ENCODE results near the gene MRPS6.
A peak's percentile ranks its signal among the peaks of the same experiment; 100 is the strongest.

The MRPS6 gene

DNA sequence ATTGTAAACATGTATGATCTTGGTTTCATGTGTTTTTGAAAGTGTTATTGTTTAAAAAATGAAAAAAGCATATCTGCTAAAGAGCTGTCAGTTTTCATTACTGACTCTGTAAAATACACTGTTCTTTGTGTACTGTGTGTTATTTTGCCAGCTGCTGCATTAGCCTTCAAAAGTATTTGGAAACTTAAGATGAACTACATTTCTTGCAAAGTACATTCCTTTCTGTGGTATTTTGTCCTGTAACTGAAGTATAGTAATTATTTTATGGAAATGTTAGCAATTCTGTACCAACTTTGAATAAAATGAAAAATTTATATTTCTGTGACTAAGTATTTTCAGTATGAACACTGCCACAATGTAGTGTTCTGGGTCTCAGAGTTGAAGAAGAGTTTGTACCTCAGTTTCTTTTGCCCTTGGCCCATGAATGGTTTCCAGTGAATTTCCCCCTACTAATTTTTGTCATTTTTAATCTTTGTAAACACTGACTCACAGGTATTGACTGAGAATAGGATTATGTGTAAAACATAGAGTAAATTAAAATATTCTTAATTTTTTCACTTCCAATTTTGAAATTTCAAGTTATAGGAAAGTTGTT, 32.7 kb downstream of the MRPS6 start:
- DNase-seq = no peak

DNA sequence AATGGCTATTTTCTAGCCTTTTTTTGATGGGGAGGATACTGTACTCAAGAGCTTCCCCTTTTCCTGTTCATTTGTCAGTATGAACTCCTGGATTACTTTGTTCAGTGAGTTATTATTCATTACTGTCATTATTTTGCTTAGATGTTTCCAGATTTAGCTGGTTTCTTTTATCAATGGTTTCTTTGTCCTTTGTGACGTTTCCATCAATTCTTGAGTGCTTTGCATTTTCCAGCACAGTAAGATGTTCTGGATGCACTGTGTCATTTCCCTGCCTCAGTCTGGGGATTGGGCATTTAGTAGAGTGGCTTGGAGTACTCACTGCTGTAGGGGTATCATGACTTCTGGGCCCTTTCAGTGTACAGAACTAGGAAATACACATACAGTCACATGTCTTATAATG, 34.2 kb downstream of the MRPS6 start:
- no peak for DNase-seq

DNA sequence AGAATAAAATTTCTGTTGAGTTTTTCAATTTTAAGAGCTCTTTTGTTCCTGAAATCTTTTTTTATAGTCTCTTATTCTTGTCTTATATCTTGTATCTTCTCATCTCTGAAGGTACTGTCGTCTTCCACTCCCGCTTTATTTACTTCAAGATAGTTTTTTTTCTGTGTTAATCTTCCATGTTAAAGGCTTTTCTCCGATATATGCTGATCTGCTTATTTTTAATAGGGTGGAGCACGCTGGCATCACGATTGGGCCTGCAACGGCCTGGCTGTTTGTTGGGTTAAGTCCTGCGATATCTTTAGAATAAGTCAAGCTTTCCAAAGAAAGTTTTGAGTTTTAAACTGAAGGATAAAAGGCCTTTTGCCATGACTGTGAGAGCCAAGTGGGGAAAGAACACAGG, 35.7 kb downstream of the MRPS6 start:
- no peak for DNase-seq

DNA sequence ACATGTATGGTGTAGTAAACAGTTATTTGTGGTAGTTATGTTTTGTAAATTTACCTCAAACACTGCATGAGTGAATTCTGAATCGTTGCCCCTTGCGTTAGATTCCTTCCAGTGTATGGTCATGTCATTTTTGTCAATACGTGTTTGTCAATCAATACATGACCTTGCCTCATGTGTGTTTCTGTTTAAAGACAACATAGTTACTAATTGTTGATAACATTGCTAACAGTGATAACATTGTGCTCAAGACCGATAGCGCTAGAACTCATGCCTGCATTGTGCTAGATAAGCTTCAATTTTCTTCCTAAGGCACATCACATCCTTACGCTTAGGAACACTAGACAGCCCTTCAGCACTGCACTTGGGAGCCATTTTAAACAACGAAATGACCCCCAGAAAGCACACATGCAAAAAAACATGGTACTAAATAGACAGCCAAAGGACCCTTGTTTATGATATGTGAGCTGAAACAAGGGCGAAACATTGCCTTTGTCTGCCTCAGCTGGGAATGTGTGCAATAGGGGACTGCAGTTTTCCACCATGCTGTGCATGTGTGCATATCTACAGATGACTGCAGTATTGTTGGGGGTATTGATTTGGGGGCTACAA, 37.3 kb downstream of the MRPS6 start:
- DNase-seq = no peak

DNA sequence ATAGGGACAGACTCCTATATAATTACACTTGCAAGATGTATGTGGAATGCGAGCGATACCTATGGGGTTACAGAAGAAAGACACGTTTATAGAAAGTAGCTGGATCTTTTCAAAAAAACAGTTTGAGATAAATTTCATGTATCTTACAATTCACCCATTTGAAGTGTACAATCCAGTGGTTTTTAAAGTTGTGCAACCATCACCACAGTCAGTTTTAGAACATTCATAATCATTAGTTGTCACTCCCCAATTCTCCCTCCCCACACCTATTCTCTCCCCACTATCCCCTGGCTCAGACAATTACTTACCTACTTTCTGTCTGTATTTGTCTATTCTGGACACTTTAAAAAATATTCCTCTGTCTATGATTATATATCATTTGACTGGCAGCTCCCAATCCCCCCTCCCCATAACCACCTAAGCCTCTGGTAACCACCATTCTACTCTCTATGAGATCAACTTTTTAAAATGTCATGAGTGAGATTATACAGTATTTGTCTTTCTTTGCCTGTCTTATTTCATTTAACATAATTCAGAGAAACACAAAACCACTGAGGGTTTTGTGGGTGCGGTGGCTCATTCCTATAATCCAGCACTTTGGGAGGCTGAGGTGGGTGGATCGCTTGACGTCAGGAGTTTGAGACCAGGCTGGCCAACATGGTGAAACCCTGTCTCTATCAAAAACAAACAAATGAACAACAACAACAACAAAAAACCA, 39.1 kb downstream of the MRPS6 start:
- DNase-seq = no peak

DNA sequence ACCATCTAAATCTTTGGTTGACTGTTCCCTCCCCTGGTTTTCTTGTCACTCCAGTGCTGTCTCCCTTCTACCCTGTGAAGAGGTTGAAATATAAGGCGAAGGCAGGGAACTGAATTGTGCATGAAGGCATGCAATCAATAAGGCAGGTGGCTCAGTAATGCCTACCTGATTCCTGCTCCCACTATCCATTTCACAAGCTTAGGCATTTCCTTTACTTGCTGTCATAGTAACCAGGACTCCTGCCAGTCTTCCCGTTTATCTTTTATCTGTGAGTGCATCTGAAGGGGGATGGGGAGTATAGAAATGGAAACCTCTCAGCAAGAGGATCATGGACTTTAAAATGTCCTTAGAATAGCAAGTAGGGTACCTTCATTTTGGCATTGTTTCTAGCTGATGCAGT, 40.5 kb downstream of the MRPS6 start:
- no peak for DNase-seq

DNA sequence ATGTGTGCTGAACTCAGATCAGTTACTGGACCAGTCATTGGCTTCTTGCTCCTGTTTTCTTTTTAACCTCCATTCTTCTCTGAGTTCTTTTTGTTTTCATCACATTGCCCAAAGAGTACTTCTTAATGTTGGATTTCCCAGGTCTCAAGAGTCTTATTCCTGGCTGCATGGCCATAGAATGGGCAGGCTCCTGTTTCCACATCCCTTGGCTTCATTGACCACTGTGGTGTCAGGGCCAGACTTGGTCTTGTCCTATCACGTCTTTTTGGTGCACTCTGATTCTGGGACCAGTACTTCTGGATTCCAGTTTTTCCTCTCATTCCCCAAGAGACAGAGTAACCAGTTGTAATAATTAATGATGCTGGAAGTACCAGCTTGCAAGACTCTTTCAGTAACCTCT, 41.8 kb downstream of the MRPS6 start:
- DNase-seq = no peak

DNA sequence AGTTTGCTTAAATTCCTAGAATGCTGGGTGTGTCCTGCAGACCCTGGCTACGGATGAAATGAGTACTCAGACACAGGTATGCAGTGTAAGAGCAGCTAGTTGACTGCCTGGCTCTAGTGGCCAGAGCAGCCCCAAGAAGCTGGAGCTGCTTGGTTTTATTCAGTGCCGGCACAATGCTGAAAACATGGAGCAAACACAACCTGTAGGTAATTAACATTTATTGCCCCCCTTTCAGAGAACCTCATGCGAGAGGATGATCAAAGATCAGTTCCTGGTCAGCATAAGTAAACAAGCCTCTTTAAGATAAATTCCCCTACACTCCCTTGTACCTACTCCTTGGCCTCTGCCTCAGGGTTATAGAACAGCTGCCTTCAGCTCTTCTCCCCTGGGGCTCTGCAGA, 43.2 kb downstream of the MRPS6 start:
- DNase-seq = no peak

DNA sequence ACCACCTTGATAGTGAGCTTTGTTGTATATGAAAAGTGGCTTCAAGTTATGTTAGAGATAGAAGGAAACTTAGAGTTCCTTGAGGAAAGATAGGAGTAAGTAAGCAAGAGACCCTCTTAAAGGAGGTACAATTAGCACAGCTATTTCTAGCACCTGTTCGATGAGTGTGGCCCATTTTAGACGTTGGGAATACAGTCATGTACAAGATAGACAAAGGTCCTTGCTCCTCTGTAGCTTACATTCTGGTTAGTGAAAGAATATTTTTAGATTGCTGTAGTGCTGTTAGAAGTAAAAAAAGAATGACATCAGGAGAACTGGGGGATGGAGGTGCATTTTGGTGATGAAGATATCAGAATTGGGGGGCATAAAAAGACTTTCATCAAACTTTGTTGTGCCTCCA, 47.5 kb downstream of the MRPS6 start:
- DNase-seq = no peak

DNA sequence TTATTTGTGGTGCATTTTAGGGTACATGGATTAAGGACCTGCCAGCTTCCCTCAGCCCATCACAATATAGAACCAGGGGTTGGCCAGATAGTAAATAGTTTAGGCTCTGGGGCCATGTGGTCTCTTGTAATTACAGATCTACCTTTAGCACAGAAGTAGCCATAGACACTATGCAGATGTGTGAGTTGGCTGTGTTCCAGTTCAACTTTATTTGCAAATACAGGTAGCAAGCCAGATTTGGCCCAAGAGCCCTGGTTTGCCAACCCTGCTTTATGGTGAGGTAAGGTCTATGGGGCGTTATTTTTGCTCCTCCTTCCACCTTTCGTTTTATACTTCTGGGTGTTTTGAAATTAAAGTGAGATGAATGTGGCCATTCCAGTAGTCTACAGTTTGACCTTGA, 48.7 kb downstream of the MRPS6 start:
- peak; percentile 16 for DNase-seq

DNA sequence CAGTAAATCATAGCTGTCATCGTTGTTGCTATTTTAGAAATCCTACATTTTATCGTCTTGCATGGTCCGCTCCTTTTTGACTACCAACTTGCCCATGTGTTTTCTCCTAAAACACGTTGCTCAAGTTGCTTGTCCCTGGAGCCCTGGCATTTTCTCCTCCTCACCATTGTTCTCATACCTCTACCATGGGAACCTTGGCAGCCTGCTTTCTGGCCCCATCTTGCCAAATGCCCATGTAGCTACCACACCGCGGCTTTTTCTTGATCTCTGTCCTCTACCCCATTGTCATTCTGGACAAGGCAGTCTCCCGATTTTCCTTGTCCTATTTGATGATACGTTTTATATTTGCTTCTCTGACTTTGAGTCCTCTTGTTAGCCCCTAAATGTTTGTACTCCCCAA, 50.2 kb downstream of the MRPS6 start:
- no peak for DNase-seq

DNA sequence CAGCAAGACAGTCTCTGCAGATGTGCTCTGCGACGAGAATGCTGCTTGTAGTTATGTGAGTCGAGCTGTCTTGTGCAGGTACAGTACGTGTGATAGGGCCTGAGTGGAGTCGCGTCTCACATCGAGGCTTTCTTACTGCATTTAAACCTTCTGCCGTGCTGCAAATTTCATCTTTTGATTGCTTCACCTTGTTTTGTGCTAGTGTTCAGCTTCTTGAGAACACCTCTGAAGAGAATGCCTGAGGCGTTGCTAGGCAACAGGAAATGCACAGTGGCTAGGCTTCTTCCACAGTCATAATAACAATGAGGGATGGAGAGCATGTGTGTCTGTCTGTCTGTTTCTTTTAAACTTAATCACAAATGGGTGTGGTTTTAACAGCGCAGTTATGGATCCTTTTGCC, 52.9 kb downstream of the MRPS6 start:
- no peak for DNase-seq

DNA sequence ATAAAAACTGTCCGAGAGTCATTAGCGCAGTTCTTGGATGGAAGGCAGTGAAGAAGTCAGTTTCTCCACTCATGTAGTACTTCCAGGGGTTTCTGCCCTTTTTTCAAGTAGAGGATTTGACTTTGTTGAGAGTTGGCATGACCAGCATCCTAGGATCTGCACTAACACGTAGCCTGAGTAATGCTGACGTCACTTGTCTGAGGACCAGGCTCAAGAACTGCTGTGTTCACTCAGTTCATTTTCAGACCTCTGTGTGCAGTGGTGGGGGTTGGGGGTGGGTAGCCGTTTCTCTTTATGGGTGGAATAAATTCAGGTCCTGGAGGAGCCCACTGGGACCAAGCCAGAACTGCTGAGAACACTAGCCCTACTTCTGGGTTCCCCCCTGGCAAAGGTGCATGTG, 53.3 kb downstream of the MRPS6 start:
- DNase-seq = no peak

DNA sequence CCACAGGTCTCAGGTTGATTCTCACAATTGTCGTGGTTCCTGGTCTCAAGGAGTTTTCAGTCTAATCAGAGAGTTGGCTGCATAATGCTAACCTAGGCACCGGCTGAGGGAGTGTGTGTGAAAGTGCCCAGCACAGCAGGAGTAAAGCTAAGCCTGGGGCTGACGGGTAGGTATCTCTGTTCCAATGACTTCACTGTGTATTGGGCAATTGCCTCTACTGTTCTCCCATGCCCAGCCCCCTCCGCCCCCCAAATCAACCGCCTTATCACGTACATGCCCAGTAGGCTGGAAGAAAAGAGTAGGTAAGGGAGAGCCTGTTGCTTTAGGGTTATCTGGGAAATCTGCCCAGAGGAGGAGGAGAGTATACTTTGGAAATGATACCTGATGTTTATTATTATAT, 54.7 kb downstream of the MRPS6 start:
- no peak for DNase-seq

DNA sequence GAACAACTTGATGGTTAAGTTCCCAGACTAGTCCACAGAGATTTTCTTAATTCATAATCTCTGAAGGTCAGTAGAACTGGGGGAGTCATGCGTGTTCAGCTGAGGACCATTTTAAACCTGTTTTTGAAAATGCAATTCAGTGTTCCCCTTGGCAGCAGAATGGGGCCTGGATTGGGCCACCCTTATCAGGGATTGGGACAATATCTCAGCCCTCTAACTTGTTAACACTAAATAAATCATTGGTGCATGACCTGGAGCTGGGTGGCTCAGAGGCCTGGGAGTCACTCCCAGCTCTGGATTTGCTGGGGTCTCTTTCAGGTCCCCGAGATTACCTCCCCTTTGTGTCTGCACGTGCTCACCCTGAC, 55.3 kb downstream of the MRPS6 start:
- DNase-seq = no peak

DNA sequence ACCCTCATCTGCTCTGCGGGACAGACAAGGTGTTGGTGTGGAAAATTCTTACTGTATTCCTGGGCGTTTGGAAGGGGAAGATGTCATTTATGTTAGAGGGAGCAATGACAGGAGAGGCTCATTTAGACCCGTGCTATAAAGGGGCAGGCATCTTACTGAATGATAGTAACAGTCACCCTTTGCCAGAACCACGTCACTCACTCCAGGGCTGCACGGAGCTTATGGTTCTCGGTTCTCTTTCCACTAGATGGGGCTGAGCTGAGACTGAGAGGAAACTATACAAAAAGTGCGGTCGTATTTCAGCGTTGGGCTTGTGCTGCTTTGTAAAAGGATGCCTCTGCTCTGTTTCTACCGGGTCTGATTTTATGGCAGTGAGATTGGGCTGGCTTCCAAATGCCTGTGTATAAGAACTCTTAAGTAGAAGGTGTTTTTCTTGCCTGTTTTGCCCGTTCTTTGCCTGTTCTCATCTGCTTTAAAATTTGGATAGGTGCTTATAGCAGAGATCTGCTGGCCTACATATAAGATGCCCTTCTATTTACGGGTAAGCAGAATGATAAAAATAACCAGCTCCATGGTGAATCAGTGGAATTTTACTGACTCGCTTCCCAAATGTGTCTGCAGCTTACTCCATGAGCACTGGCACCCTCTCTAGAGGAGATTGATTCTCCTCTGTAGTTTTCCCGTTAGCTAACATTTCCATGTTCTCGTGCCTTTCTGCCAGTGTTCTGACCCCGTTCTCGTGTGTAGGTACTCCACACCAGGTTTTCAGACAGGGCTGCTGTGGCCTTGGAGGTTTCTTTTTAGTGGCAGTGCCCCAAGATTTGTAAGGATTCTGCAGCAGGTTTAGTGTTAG, 55.9 kb downstream of the MRPS6 start:
- no peak for DNase-seq

DNA sequence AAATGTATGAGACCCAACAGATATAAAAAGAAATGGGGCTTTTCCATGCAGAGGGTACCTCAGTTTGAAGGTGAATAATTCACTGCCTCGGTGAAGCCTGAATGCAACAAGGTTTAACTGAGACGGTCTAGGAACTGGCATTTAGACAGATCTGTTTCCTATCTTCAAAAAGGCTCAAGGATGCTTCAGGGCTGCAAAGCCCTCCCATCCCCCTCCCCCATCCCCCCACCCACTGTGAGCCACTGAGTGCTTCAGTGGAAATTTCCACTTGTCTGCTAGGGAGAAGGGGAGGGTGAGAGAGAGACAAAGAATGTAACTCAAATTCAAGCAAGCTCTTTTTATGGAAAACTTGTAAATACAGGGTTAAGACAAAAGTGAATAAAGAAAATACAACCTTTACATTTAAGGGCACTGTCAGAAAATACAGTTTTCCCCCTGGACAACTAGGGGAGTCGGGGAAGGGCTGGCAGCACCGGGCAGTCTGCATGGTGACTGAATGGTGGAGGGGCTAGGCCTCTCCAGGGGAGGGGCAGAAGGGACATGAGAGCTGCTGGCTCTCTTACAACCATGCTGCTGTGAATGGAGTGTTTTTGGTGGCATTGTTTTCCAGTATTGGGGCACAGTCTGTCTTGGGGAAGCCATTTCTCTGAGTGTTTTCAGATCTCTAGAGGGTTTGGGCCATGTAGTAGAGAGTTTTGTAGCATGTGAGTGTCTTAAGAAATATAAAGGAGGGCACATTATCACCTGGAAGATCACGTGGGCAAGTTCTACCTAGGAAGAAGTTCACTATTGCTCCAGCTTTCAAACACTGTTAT, 56.7 kb downstream of the MRPS6 start:
- no peak for DNase-seq

DNA sequence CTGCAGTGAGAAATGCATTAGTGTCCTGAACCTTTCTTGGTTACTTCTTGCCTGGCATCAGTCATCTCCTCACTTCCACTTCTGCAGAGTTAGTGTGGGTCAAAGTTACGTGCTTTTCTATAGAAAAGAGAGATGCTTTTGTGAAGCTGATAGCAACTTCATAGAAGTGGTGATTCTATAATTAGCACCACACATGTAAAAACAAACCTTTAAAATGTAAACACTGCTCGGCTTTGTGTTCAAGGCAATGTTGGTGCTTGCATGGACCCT, 57.3 kb downstream of the MRPS6 start:
- DNase-seq = no peak

DNA sequence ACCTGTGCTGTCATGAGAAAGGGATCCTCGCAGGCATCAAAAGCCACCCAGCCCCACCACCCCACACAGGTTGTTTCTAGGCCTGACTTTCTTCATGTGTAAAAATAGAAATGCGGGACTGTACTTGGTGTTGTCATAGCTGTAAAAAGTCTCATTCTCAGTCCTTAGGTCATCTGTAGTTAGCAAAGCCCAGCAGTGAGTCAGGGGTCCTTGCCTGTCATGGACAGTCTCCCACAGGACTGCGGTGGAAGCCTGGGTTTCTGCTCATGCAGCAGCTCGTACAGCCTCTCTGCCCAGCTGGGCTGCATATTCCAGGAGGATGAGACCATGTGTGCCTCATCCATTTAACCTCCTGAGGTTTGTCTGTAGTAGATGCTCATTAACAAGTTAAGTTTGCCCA, 58.2 kb downstream of the MRPS6 start:
- no peak for DNase-seq

DNA sequence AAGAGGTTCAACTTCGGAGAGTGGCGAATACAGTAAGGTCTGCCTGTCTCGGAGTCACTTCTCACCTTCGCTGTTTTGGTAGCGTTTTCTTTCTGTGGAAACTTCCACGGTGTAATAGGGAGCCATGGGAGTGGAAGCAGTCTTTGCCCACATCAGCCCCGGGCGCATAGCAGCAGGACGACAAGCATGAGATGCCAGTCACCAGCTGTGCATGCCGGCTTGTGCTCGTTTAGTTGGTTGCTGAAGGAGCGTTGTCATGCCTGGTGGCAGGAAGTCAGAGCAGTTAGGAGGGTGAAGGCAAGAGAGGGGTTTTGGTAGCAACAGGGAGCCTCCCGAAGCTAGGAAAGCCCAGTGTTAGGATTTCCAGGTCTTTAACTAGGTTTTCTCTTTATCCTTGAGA, 58.8 kb downstream of the MRPS6 start:
- no peak for DNase-seq

DNA sequence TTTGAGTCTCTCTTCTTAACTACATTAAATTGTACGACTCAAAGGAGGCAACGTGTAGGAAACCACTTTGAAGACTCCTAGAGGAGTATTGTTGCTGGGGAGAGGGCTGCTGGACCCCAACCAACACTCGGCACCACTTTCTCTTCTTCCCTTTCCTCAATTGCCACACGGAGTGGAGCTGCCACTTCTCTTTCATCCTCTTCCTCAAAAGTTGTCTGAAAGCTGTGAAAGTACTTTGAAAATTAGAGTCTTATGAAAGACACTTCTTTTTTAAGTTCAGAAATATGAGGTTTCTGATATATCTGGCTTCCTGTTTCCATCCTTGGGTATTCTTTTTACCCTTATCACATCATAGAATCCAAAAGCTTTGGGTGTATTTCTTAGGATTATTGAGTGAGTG, 59.5 kb downstream of the MRPS6 start:
- no peak for DNase-seq

DNA sequence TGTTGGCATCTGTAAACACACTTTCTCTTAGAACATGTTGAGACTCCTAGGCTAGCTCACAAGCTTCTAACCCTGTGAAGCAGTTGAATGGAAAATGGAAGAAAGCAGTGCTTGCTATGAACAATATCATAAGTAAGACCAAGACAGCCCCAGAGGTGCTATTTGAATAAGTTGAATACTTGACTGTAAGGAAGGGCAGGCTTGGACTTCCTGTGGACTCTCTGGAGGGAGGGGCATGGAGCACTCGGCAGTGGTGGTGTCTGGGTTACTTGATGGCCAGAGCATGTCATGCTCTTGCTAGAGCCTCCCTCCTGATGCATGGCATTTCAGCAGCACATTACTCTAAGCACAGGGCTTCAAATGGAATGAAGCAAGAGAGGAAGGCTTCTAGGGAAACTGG, 60.0 kb downstream of the MRPS6 start:
- DNase-seq = no peak

DNA sequence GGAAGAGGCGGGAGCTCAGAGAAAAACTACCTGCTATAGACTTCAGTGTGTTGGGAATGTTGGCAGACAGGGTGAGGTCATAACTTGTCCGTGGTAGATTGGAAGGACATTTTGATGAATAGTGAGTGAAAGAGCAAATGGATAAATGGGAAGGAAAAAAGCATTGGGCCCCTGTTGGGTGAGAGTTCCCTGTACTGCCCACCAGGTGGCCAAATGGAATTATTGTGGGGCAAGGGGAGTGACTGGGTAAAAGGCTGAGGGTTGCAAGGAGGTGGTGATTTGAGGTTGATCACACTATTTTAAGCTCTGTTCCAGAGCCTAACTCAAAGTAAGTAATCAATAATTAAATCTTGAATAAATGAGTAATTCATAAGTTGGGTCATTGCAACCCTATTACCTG, 60.4 kb downstream of the MRPS6 start:
- DNase-seq = no peak

Measured in COR-L47 (cell line).